Measurements from ENCODE around the gene RAPGEF6. TPM values are rescaled to one million over a fixed set of nuclear protein-coding genes. Genes with fewer than 3 reads are reported as not detected.

Gene RAPGEF6
- 5.7 and 5.9 TPM in 2 replicates for polyA plus RNA-seq (2013)

GRCh38 chr5:131634996-131635683 lies at the start of gene RAPGEF6:
Gene RAPGEF6, minus strand, starts transcription at chr5:131635229. Its CDS starts 199 bp downstream, at chr5:131635030.
- Histone ChIP-seq H3K4me2 (ENCODE audit: low read length) (peak within 1 kb of the TSS; percentile 94), H3K4me1 (ENCODE audit: control insufficient read depth in 1 of 2, insufficient read depth in 2 of 2, low read length in 2 of 2) (no peaks in the 10 kb centered on the region), H2AK5ac (ENCODE audit: low read length) (peak within 1 kb of the TSS; percentile 49), H3K23ac (ENCODE audit: low read length) (no peak within 1 kb of the TSS), H3K4me3 (ENCODE audit: low read depth, low read length) (peak within 1 kb of the TSS; percentile 97), H3K4ac (ENCODE audit: low read depth, low read length) (peak within 1 kb of the TSS; percentile 80), H2BK12ac (ENCODE audit: low read length) (peak within 1 kb of the TSS; percentile 69), H3K18ac (ENCODE audit: low read length) (peak within 1 kb of the TSS; percentile 98), H2AFZ (ENCODE audit: insufficient read depth, low read length, poor library complexity) (peak within 1 kb of the TSS; percentile 90), H3K9ac (ENCODE audit: low read length) (peak within 1 kb of the TSS; percentile 94), H3K27ac (ENCODE audit: low read depth, low read length) (peak within 1 kb of the TSS; percentile 97), H3K27me3 (ENCODE audit: insufficient read depth, low read length) (no peaks in the 10 kb centered on the region), H3K79me1 (ENCODE audit: low read length) (peaks cover 11% of the 10 kb centered on the region), H2BK120ac (ENCODE audit: insufficient read depth, low read length, poor library complexity) (peak within 1 kb of the TSS; percentile 93), H3K14ac (ENCODE audit: low read length) (peak within 1 kb of the TSS; percentile 94), H4K12ac (ENCODE audit: low read depth, low read length) (peak within 1 kb of the TSS; percentile 96), H4K8ac (ENCODE audit: low read depth, low read length) (peak within 1 kb of the TSS; percentile 89), H4K91ac (ENCODE audit: low read depth, low read length) (peak within 1 kb of the TSS; percentile 89), H3K9me3 (ENCODE audit: insufficient read depth, low read depth, low read length) (no peaks in the 10 kb centered on the region), H3K36me3 (ENCODE audit: control insufficient read depth in 1 of 2, insufficient read depth in 2 of 2, low read length in 2 of 2) (no peaks in the 10 kb centered on the region), H2BK5ac (ENCODE audit: low read depth, low read length, poor library complexity) (peak within 1 kb of the TSS; percentile 83), H3K79me2 (ENCODE audit: control insufficient read depth, insufficient read depth, low read length, poor library complexity) (peaks cover 11% of the 10 kb centered on the region)
- WGBS (ENCODE audit: extremely low coverage, insufficient coverage, insufficient read length), result no CpG with 5 or more reads among the region's 55 CpGs
- peak; percentile 99 to 100 for DNase-seq

GRCh38 chr5:131684595-131684994 lies 49.6 kb upstream of the RAPGEF6 start:
- Histone ChIP-seq H3K18ac (ENCODE audit: low read length) (no peak overlapping the region), H2AK5ac (ENCODE audit: low read length) (no peak overlapping the region), H3K4me3 (ENCODE audit: low read depth, low read length) (no peak overlapping the region), H4K12ac (ENCODE audit: low read depth, low read length) (no peak overlapping the region), H3K9ac (ENCODE audit: low read length) (no peak overlapping the region), H4K8ac (ENCODE audit: low read depth, low read length) (no peak overlapping the region), H3K9me3 (ENCODE audit: insufficient read depth, low read depth, low read length) (no peaks in the 10 kb centered on the region), H2BK120ac (ENCODE audit: insufficient read depth, low read length, poor library complexity) (no peak overlapping the region), H3K14ac (ENCODE audit: low read length) (no peak overlapping the region), H3K4me1 (ENCODE audit: control insufficient read depth in 1 of 2, insufficient read depth in 2 of 2, low read length in 2 of 2) (no peaks in the 10 kb centered on the region), H2BK12ac (ENCODE audit: low read length) (no peak overlapping the region), H3K27ac (ENCODE audit: low read depth, low read length) (no peak overlapping the region), H3K23ac (ENCODE audit: low read length) (no peak overlapping the region), H3K4me2 (ENCODE audit: low read length) (no peak overlapping the region), H3K27me3 (ENCODE audit: insufficient read depth, low read length) (no peaks in the 10 kb centered on the region), H2BK5ac (ENCODE audit: low read depth, low read length, poor library complexity) (no peak overlapping the region), H2AFZ (ENCODE audit: insufficient read depth, low read length, poor library complexity) (no peak overlapping the region), H3K79me2 (ENCODE audit: control insufficient read depth, insufficient read depth, low read length, poor library complexity) (no peaks in the 10 kb centered on the region), H3K36me3 (ENCODE audit: control insufficient read depth in 1 of 2, insufficient read depth in 2 of 2, low read length in 2 of 2) (peaks cover 0 to 3% of the 10 kb centered on the region in 2 experiments), H3K4ac (ENCODE audit: low read depth, low read length) (no peak overlapping the region), H4K91ac (ENCODE audit: low read depth, low read length) (no peak overlapping the region), H3K79me1 (ENCODE audit: low read length) (no peaks in the 10 kb centered on the region)
- no peak for DNase-seq

GRCh38 chr5:131684051-131684450 lies 49.0 kb upstream of the RAPGEF6 start:
- H3K27ac ChIP-seq (ENCODE audit: low read depth, low read length), result no peak overlapping the region
- H3K79me1 ChIP-seq (ENCODE audit: low read length), result no peaks in the 10 kb centered on the region
- no peak overlapping the region for H3K4me3 ChIP-seq (ENCODE audit: low read depth, low read length)
- H2BK120ac ChIP-seq (ENCODE audit: insufficient read depth, low read length, poor library complexity), result no peak overlapping the region
- DNase-seq, result no peak
- H3K23ac ChIP-seq (ENCODE audit: low read length), result no peak overlapping the region
- H2BK12ac ChIP-seq (ENCODE audit: low read length), result no peak overlapping the region
- no peak overlapping the region for H2BK5ac ChIP-seq (ENCODE audit: low read depth, low read length, poor library complexity)
- peaks cover 0 to 3% of the 10 kb centered on the region in 2 experiments for H3K36me3 ChIP-seq (ENCODE audit: control insufficient read depth in 1 of 2, insufficient read depth in 2 of 2, low read length in 2 of 2)
- H4K91ac ChIP-seq (ENCODE audit: low read depth, low read length), result no peak overlapping the region
- no peak overlapping the region for H3K4ac ChIP-seq (ENCODE audit: low read depth, low read length)
- H3K27me3 ChIP-seq (ENCODE audit: insufficient read depth, low read length), result no peaks in the 10 kb centered on the region
- H3K4me2 ChIP-seq (ENCODE audit: low read length), result no peak overlapping the region
- no peak overlapping the region for H2AFZ ChIP-seq (ENCODE audit: insufficient read depth, low read length, poor library complexity)
- H4K8ac ChIP-seq (ENCODE audit: low read depth, low read length), result no peak overlapping the region
- H3K18ac ChIP-seq (ENCODE audit: low read length), result no peak overlapping the region
- H3K9me3 ChIP-seq (ENCODE audit: insufficient read depth, low read depth, low read length), result no peaks in the 10 kb centered on the region
- H2AK5ac ChIP-seq (ENCODE audit: low read length), result no peak overlapping the region
- WGBS (ENCODE audit: extremely low coverage, insufficient coverage, insufficient read length), result no CpG with 5 or more reads among the region's 1 CpG
- H3K9ac ChIP-seq (ENCODE audit: low read length), result no peak overlapping the region
- H3K4me1 ChIP-seq (ENCODE audit: control insufficient read depth in 1 of 2, insufficient read depth in 2 of 2, low read length in 2 of 2), result no peaks in the 10 kb centered on the region
- H4K12ac ChIP-seq (ENCODE audit: low read depth, low read length), result no peak overlapping the region
- H3K79me2 ChIP-seq (ENCODE audit: control insufficient read depth, insufficient read depth, low read length, poor library complexity), result no peaks in the 10 kb centered on the region
- H3K14ac ChIP-seq (ENCODE audit: low read length), result no peak overlapping the region

- H4K91ac ChIP-seq (ENCODE audit: low read depth, low read length), result no peak overlapping the region
- H3K4me1 ChIP-seq (ENCODE audit: control insufficient read depth in 1 of 2, insufficient read depth in 2 of 2, low read length in 2 of 2), result no peaks in the 10 kb centered on the region
- no peak overlapping the region for H3K14ac ChIP-seq (ENCODE audit: low read length)
- H2BK5ac ChIP-seq (ENCODE audit: low read depth, low read length, poor library complexity), result no peak overlapping the region
- no CpG with 5 or more reads among the region's 2 CpGs for WGBS (ENCODE audit: extremely low coverage, insufficient coverage, insufficient read length)
- no peak overlapping the region for H3K23ac ChIP-seq (ENCODE audit: low read length)
- no peak for DNase-seq
- H3K79me2 ChIP-seq (ENCODE audit: control insufficient read depth, insufficient read depth, low read length, poor library complexity), result no peaks in the 10 kb centered on the region
- H3K4me2 ChIP-seq (ENCODE audit: low read length), result no peak overlapping the region
- H3K36me3 ChIP-seq (ENCODE audit: control insufficient read depth in 1 of 2, insufficient read depth in 2 of 2, low read length in 2 of 2), result peaks cover 0 to 4% of the 10 kb centered on the region in 2 experiments
- no peaks in the 10 kb centered on the region for H3K79me1 ChIP-seq (ENCODE audit: low read length)
- no peak overlapping the region for H2AFZ ChIP-seq (ENCODE audit: insufficient read depth, low read length, poor library complexity)
- no peak overlapping the region for H2BK12ac ChIP-seq (ENCODE audit: low read length)
- no peak overlapping the region for H2AK5ac ChIP-seq (ENCODE audit: low read length)
- no peak overlapping the region for H4K8ac ChIP-seq (ENCODE audit: low read depth, low read length)
- no peak overlapping the region for H3K27ac ChIP-seq (ENCODE audit: low read depth, low read length)
- H3K4me3 ChIP-seq (ENCODE audit: low read depth, low read length), result no peak overlapping the region
- no peaks in the 10 kb centered on the region for H3K9me3 ChIP-seq (ENCODE audit: insufficient read depth, low read depth, low read length)
- H3K27me3 ChIP-seq (ENCODE audit: insufficient read depth, low read length), result no peaks in the 10 kb centered on the region
- H3K18ac ChIP-seq (ENCODE audit: low read length), result no peak overlapping the region
- no peak overlapping the region for H4K12ac ChIP-seq (ENCODE audit: low read depth, low read length)
- H3K4ac ChIP-seq (ENCODE audit: low read depth, low read length), result no peak overlapping the region
- no peak overlapping the region for H2BK120ac ChIP-seq (ENCODE audit: insufficient read depth, low read length, poor library complexity)
- H3K9ac ChIP-seq (ENCODE audit: low read length), result no peak overlapping the region
Observed at GRCh38 chr5:131682826-131683225, 47.8 kb upstream of the RAPGEF6 start.
